ENCODE measurements around the gene RAB3GAP2. TPM values are rescaled to one million over a fixed set of nuclear protein-coding genes. Genes with fewer than 3 reads are reported as not detected.
"Not testable (repeated sequence)": the region's sequence is repeated elsewhere in the genome, so short reads cannot be mapped to it uniquely, and the experiment has no call there.

Gene RAB3GAP2
- total RNA-seq, 8 experiments from 2014 or later: 27.8 to 56.7 (median 40.4) TPM

GRCh38 chr1:220204758-220205157, 67.5 kb downstream of the RAB3GAP2 start:
- in situ Hi-C loops (cut with MboI; ENCODE audit: low pct_unique_long_range_greater_than_20kb in 2 of 9, low sequenced_read_pairs in 9 of 9, unreplicated experiment in 9 of 9): loop anchor here in 1 of 9 experiments (25.0 kb wide), 1 partner anchor 583 kb away; the partner anchor contains the start of gene MTARC1
- WGBS, 10 experiments: no CpG with 5 or more reads among the region's 2 CpGs
- not testable (repeated sequence) for H3K4me1 ChIP-seq (replicated peaks in 1 of 2); H3K4me3 ChIP-seq; H3K27ac ChIP-seq; ATAC-seq (replicated peaks in 6 of 8)

- in situ Hi-C loops (cut with MboI; ENCODE audit: low pct_unique_long_range_greater_than_20kb in 2 of 9, low sequenced_read_pairs in 9 of 9, unreplicated experiment in 9 of 9): loop anchor here in 1 of 9 experiments (25.0 kb wide), 1 partner anchor 583 kb away; the partner anchor contains the start of gene MTARC1
- Histone ChIP-seq H3K4me1 (replicated peaks in 1 of 2) (no peaks in the 10 kb centered on the region), H3K27ac (no peak overlapping the region), H3K4me3 (no peak overlapping the region)
- 75 to 100% (median 93%) methylated on average over 1 to 2 of the region's 2 CpGs; no CpG with 5 or more reads in 1 of the 10 experiments for WGBS, 10 experiments
- ATAC-seq (replicated peaks in 6 of 8): no peak
Measured at GRCh38 chr1:220203816-220204215, 68.4 kb downstream of the RAB3GAP2 start.

- WGBS, 10 experiments: 76 to 100% (median 96%) methylated on average over 3 to 5 of the region's 5 CpGs; no CpG with 5 or more reads in 1 of the 10 experiments
- no peak for ATAC-seq (replicated peaks in 6 of 8)
- Histone ChIP-seq H3K4me1 (replicated peaks in 1 of 2) (no peaks in the 10 kb centered on the region), H3K4me3 (no peak overlapping the region), H3K27ac (no peak overlapping the region)
- in situ Hi-C loops (cut with MboI; ENCODE audit: low pct_unique_long_range_greater_than_20kb in 2 of 9, low sequenced_read_pairs in 9 of 9, unreplicated experiment in 9 of 9): no loop called here
Measured at GRCh38 chr1:220198186-220199005, 73.9 kb downstream of the RAB3GAP2 start.

- Histone ChIP-seq H3K4me1 (replicated peaks in 1 of 2) (no peaks in the 10 kb centered on the region), H3K27ac (no peak overlapping the region), H3K4me3 (no peak overlapping the region)
- ATAC-seq (replicated peaks in 6 of 8): no peak
- in situ Hi-C loops (cut with MboI; ENCODE audit: low pct_unique_long_range_greater_than_20kb in 2 of 9, low sequenced_read_pairs in 9 of 9, unreplicated experiment in 9 of 9): no loop called here
Measured at GRCh38 chr1:220195701-220196100, 76.6 kb downstream of the RAB3GAP2 start.

GRCh38 chr1:220189750-220190347, 82.4 kb downstream of the RAB3GAP2 start:
- 82 to 100% (median 96%) methylated on average over 1 of the region's 1 CpG; no CpG with 5 or more reads in 1 of the 10 experiments for WGBS, 10 experiments
- peak in 2 of 8 experiments; percentile 22 to 36 for ATAC-seq (replicated peaks in 6 of 8)
- in situ Hi-C loops (cut with MboI; ENCODE audit: low pct_unique_long_range_greater_than_20kb in 2 of 9, low sequenced_read_pairs in 9 of 9, unreplicated experiment in 9 of 9): no loop called here
- H3K4me1 ChIP-seq (replicated peaks in 1 of 2): no peaks in the 10 kb centered on the region
- H3K4me3 ChIP-seq: no peak overlapping the region
- no peak overlapping the region for H3K27ac ChIP-seq

- WGBS, 10 experiments: 0 to 100% (median 88%) methylated on average over 1 to 2 of the region's 2 CpGs; no CpG with 5 or more reads in 1 of the 10 experiments
- ATAC-seq (replicated peaks in 6 of 8): peak in 3 of 8 experiments; percentile 36 to 57 (median 48)
- no peak overlapping the region for H3K27ac ChIP-seq
- no peak overlapping the region for H3K4me3 ChIP-seq
- no peaks in the 10 kb centered on the region for H3K4me1 ChIP-seq (replicated peaks in 1 of 2)
- in situ Hi-C loops (cut with MboI; ENCODE audit: low pct_unique_long_range_greater_than_20kb in 2 of 9, low sequenced_read_pairs in 9 of 9, unreplicated experiment in 9 of 9): no loop called here
Measured at GRCh38 chr1:220188538-220188937, 83.7 kb downstream of the RAB3GAP2 start.

GRCh38 chr1:220186752-220187151, 85.5 kb downstream of the RAB3GAP2 start:
- 69 to 100% (median 89%) methylated on average over 1 to 2 of the region's 2 CpGs for WGBS, 10 experiments
- ATAC-seq (replicated peaks in 6 of 8): no peak
- Histone ChIP-seq H3K4me1 (replicated peaks in 1 of 2) (no peaks in the 10 kb centered on the region), H3K27ac (no peak overlapping the region), H3K4me3 (no peak overlapping the region)
- in situ Hi-C loops (cut with MboI; ENCODE audit: low pct_unique_long_range_greater_than_20kb in 2 of 9, low sequenced_read_pairs in 9 of 9, unreplicated experiment in 9 of 9): no loop called here

GRCh38 chr1:220184506-220184905, 87.7 kb downstream of the RAB3GAP2 start:
- Histone ChIP-seq H3K4me1 (replicated peaks in 1 of 2) (no peaks in the 10 kb centered on the region), H3K27ac (no peak overlapping the region), H3K4me3 (no peak overlapping the region)
- WGBS, 10 experiments: 10 to 100% (median 91%) methylated on average over 1 of the region's 1 CpG; no CpG with 5 or more reads in 3 of the 10 experiments
- in situ Hi-C loops (cut with MboI; ENCODE audit: low pct_unique_long_range_greater_than_20kb in 2 of 9, low sequenced_read_pairs in 9 of 9, unreplicated experiment in 9 of 9): no loop called here
- peak in 1 of 8 experiments; percentile 30 for ATAC-seq (replicated peaks in 6 of 8)

GRCh38 chr1:220182656-220183055, 89.6 kb downstream of the RAB3GAP2 start:
- Histone ChIP-seq H3K27ac (no peak overlapping the region), H3K4me3 (no peak overlapping the region), H3K4me1 (replicated peaks in 1 of 2) (no peaks in the 10 kb centered on the region)
- in situ Hi-C loops (cut with MboI; ENCODE audit: low pct_unique_long_range_greater_than_20kb in 2 of 9, low sequenced_read_pairs in 9 of 9, unreplicated experiment in 9 of 9): no loop called here
- WGBS, 10 experiments: 55 to 100% (median 95%) methylated on average over 1 to 2 of the region's 2 CpGs
- ATAC-seq (replicated peaks in 6 of 8): no peak

GRCh38 chr1:220182111-220182510, 90.1 kb downstream of the RAB3GAP2 start:
- Histone ChIP-seq H3K27ac (no peak overlapping the region), H3K4me1 (replicated peaks in 1 of 2) (no peaks in the 10 kb centered on the region), H3K4me3 (no peak overlapping the region)
- 80 to 100% (median 100%) methylated on average over 1 of the region's 1 CpG; no CpG with 5 or more reads in 1 of the 10 experiments for WGBS, 10 experiments
- in situ Hi-C loops (cut with MboI; ENCODE audit: low pct_unique_long_range_greater_than_20kb in 2 of 9, low sequenced_read_pairs in 9 of 9, unreplicated experiment in 9 of 9): no loop called here
- ATAC-seq (replicated peaks in 6 of 8): no peak

GRCh38 chr1:220176540-220176939, 95.7 kb downstream of the RAB3GAP2 start:
- no peak for ATAC-seq (replicated peaks in 6 of 8)
- WGBS, 10 experiments: 100% methylated on average over 1 of the region's 1 CpG; no CpG with 5 or more reads in 5 of the 10 experiments
- Histone ChIP-seq H3K4me3 (no peak overlapping the region), H3K4me1 (replicated peaks in 1 of 2) (no peaks in the 10 kb centered on the region), H3K27ac (no peak overlapping the region)
- in situ Hi-C loops (cut with MboI; ENCODE audit: low pct_unique_long_range_greater_than_20kb in 2 of 9, low sequenced_read_pairs in 9 of 9, unreplicated experiment in 9 of 9): no loop called here

GRCh38 chr1:220170836-220171526, 101.3 kb downstream of the RAB3GAP2 start:
- 82 to 100% (median 100%) methylated on average over 1 of the region's 1 CpG; no CpG with 5 or more reads in 3 of the 10 experiments for WGBS, 10 experiments
- Histone ChIP-seq H3K4me1 (replicated peaks in 1 of 2) (no peaks in the 10 kb centered on the region), H3K4me3 (no peak overlapping the region), H3K27ac (no peak overlapping the region)
- in situ Hi-C loops (cut with MboI; ENCODE audit: low pct_unique_long_range_greater_than_20kb in 2 of 9, low sequenced_read_pairs in 9 of 9, unreplicated experiment in 9 of 9): no loop called here
- no peak for ATAC-seq (replicated peaks in 6 of 8)

GRCh38 chr1:220169887-220170286, 102.4 kb downstream of the RAB3GAP2 start:
- in situ Hi-C loops (cut with MboI; ENCODE audit: low pct_unique_long_range_greater_than_20kb in 2 of 9, low sequenced_read_pairs in 9 of 9, unreplicated experiment in 9 of 9); ATAC-seq (replicated peaks in 6 of 8): not testable (repeated sequence)

More at GRCh38 chr1:220169887-220170286, 102.4 kb downstream of the RAB3GAP2 start:
- H3K4me1 ChIP-seq (replicated peaks in 1 of 2); H3K4me3 ChIP-seq; H3K27ac ChIP-seq: not testable (repeated sequence)
- WGBS, 10 experiments: 80 to 100% (median 100%) methylated on average over 1 to 4 of the region's 4 CpGs; no CpG with 5 or more reads in 1 of the 10 experiments

Measured in motor neuron (in vitro differentiated cells).